GM12864 (cell line): ENCODE data around the gene TNFSF13B.

Experiments used
- DNase-seq: peaks from one replicate; pipeline ENCODE4 v3.0.0-alpha.2; 2011; ENCODE audit warnings: low read depth
- H3K4me3 ChIP-seq: 2 replicates; pipeline ENCODE4 v1.5.1; 2011; ENCODE audit warnings: mild to moderate bottlenecking, low read depth, low read length, control low read depth
- TF ChIP-seq, protein P1 (sequence below): IDR thresholded peaks from 2 replicates; pipeline ENCODE4 v1.5.1; 2011; ENCODE audit warnings: low read depth, mild to moderate bottlenecking, moderate library complexity, low read length, control low read depth, inconsistent platforms; ENCODE audit errors: missing control alignments

TNFSF13B gene

DNA sequence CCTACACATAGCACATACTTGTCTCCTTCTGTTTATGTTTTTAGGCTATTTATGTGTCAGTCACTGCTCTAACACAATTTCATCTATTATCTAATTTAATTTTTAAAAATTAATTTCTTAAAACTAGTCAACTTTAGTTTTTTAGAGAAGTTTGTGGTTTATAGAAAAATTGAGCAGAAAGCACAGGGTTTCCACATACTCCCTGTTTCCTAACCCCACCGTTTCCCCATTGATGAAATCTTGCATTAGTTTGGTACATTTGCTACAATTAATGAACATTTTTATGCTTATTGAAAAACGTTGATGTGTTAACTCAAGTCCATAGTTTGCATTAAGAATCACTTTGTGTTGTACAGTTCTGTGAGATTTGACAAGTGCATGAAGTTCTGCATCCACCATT lies 53.5 kb downstream of the TNFSF13B start:
- TF ChIP-seq, protein P1, sequence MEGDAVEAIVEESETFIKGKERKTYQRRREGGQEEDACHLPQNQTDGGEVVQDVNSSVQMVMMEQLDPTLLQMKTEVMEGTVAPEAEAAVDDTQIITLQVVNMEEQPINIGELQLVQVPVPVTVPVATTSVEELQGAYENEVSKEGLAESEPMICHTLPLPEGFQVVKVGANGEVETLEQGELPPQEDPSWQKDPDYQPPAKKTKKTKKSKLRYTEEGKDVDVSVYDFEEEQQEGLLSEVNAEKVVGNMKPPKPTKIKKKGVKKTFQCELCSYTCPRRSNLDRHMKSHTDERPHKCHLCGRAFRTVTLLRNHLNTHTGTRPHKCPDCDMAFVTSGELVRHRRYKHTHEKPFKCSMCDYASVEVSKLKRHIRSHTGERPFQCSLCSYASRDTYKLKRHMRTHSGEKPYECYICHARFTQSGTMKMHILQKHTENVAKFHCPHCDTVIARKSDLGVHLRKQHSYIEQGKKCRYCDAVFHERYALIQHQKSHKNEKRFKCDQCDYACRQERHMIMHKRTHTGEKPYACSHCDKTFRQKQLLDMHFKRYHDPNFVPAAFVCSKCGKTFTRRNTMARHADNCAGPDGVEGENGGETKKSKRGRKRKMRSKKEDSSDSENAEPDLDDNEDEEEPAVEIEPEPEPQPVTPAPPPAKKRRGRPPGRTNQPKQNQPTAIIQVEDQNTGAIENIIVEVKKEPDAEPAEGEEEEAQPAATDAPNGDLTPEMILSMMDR, result no peak
- H3K4me3 ChIP-seq, result no peak overlapping the region
- no peak for DNase-seq

DNA sequence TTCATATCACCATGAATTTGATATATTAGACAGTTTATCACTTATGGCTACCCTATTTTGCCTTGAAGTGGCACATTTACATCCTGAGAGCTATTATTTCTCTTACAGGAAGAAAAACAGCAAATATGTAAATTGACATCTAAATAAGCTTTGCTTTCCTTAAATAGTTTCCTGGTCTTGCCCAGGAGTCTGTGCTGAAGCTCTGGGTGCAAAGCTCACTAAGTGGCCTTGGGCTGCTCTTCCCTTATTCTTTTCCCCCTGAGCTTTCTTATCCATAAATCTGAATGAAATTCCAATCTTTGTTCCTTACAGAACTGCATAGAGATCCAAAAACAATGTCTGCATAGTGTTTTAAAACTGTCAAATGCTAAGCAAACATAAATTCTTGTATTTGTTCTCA lies 56.3 kb downstream of the TNFSF13B start:
- H3K4me3 ChIP-seq, result no peak overlapping the region
- TF ChIP-seq, protein P1, result no peak
- DNase-seq, result no peak

DNA sequence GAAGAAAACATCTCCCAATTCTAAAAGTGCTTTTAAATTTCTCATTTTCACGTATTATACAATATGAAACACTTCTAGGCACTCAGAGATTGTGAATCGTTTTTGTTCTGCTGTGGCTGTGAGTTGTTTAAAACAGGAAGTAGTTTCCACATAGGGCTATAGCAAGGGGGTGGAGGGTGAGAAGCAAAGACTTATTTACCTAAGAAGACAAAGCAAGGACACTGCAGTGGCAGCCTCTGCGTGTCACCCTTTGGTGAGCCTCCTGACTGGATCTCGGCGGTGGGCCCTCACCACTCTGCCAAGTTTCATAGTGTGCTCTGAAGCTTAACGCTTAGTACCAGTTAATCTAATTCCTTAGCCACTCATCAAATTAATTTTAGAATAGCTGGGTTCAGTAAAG lies 56.8 kb downstream of the TNFSF13B start:
- DNase-seq, result peak; percentile 37

DNA sequence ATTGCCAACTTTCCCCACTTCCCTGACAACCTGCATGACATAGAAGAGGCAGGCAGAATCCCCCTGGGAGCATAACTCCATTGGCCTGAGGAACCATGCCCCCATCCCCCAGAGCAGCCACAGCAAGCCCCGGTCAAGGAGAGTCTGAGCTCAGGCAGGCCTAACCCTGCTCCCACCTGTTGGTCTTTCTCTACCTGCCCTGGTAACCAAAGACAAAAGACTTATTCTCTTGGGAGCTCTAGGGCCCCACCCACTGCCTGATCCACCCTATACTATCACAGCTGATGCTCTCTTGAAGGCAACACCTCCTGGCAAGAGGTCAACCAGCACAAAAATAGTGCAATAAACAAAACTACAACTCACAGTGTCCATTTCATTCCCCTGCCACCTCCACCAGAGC lies 59.3 kb downstream of the TNFSF13B start:
- no peak for DNase-seq
- no peak overlapping the region for H3K4me3 ChIP-seq
- TF ChIP-seq, protein P1, result no peak

More for the DNA sequence above, 56.8 kb downstream of the TNFSF13B start:
- TF ChIP-seq, protein P1, result no peak
- no peak overlapping the region for H3K4me3 ChIP-seq

DNA sequence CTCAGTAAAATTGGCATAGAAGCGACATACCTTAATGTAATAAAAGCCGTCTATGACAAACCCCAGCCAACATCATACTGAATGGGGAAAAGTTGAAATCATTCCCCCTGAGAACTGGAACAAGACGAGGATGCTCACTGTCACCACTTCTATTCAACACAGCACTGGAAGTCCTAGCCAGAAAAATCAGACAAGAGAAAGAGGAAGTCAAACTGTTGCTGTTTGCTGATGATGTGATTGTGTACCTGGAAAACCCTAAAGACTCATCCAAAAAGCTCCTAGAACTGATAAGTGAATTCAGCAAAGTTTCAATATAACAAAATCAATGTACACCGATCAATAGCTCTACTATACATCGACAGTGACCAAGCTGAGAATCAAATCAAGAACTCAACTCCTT lies 63.3 kb downstream of the TNFSF13B start:
- no peak for DNase-seq
- TF ChIP-seq, protein P1, result no peak
- no peak overlapping the region for H3K4me3 ChIP-seq

DNA sequence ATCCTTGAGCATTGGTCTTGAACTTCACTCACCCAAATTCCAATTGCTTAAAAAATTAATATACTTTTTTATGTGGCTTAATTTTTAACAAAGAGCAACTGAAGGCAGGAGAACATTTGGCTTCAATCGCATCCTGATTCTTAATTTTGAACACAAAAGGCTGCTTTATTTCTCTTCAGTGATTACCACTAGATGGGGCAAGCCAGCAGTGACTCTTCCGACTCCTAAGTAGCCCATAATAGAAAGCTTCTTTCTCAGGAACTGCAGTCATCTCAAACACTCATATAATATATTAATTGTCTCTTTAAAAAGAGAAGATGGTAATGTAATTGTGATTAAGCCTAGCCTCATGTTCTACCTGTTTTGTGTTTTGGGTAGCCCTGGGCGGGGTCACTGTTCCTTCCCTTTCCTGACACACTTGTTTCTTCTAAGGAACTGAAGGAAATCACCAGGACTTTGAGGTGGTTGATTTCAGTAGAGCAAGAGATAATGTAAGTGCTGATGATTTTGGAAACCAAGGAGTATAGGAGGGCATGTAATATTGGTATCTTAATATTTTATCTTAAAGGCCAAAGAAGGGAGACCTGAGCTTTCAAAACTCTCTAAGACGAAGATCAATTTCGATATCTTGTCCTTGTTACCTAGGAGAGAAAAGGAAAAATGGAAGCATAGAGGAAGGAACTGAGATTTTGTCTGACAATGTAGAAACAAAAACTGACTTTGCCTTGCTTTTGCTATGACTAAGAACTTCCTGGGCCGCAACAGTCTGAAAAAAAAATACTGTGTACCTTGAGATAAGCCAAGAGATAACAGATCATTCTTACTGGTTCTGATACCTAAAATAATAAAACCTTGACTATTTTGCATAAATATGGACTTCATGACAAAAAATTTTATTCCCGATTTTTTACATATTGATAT lies 73.1 kb downstream of the TNFSF13B start:
- H3K4me3 ChIP-seq, result no peak overlapping the region
- TF ChIP-seq, protein P1, result peak; percentile 57
- DNase-seq, result no peak

DNA sequence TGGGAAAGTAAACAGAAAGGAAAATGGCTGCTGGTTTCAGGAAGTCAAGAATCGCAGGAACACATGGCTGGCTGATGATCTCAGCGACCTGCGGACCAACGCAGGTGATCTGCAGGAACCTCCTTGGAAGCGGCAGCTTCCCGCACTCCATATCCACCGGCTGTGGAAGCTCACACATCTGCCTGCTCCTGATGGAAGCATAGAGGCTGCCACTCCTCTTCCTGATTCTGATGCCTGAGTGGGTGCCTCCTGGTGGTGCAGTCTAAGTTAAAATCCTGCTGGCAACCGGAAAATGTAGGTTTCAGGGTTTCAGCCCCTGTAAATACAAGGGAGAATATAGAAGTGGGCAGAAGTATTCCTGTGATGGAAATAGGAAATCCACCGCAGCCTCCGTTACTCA lies 75.5 kb downstream of the TNFSF13B start:
- DNase-seq, result no peak
- TF ChIP-seq, protein P1, result no peak
- no peak overlapping the region for H3K4me3 ChIP-seq
